DOHH2 (cell line): Measurements from ENCODE around the gene USF2.

Experiments used
- H3F3A ChIP-seq: fragments of 200-600 bp; sonication (generic), shearing (Covaris generic); 2 replicates; pipeline ENCODE4 v1.6.0; 2016; ENCODE audit warnings: antibody characterized with exemption, mild to moderate bottlenecking; ENCODE audit not compliant: control insufficient read depth, insufficient read depth
- H3K27ac ChIP-seq: fragments of 200-600 bp; sonication (generic); 2 replicates; pipeline ENCODE4 v1.5.1; 2014; ENCODE audit warnings: low read depth, mild to moderate bottlenecking, low read length, moderate library complexity
- H3K27me3 ChIP-seq: fragments of 200-600 bp; sonication (generic); 2 replicates; pipeline ENCODE4 v1.6.1; 2014; ENCODE audit warnings: mild to moderate bottlenecking, low read length, mixed read lengths; ENCODE audit not compliant: control insufficient read depth
- H3K36me3 ChIP-seq: fragments of 200-600 bp; sonication (generic); 2 replicates; pipeline ENCODE4 v1.6.1; 2014; ENCODE audit warnings: mild to moderate bottlenecking, low read length, moderate library complexity, mixed read lengths; ENCODE audit not compliant: control insufficient read depth
- H3K4me1 ChIP-seq: fragments of 200-600 bp; sonication (generic); 2 replicates; pipeline ENCODE4 v1.6.1; 2014; ENCODE audit warnings: mild to moderate bottlenecking, low read length, mixed read lengths; ENCODE audit not compliant: control insufficient read depth
- H3K4me2 ChIP-seq: fragments of 200-600 bp; sonication (generic); 2 replicates; pipeline ENCODE4 v1.6.0; 2014; ENCODE audit warnings: mild to moderate bottlenecking, low read length, moderate library complexity
- H3K4me3 ChIP-seq: fragments of 200-600 bp; sonication (generic); 2 replicates; pipeline ENCODE4 v1.5.1; 2014; ENCODE audit warnings: mild to moderate bottlenecking, low read length, mixed read lengths
- H3K79me2 ChIP-seq: fragments of 200-600 bp; sonication (generic); 2 replicates; pipeline ENCODE4 v1.6.1; 2014; ENCODE audit warnings: mild to moderate bottlenecking, low read length, mixed read lengths; ENCODE audit not compliant: control insufficient read depth
- H3K9me2 ChIP-seq: fragments of 200-600 bp; sonication (generic); replicated peaks from 2 replicates; pipeline ENCODE4 v1.6.1; 2014; ENCODE audit warnings: mild to moderate bottlenecking, low read length, mixed read lengths; ENCODE audit not compliant: control insufficient read depth
- H3K9me3 ChIP-seq: fragments of 200-600 bp; sonication (generic); 2 replicates; pipeline ENCODE4 v1.6.1; 2014; ENCODE audit warnings: antibody characterized with exemption, low read length, mixed read lengths; ENCODE audit not compliant: control insufficient read depth, insufficient read depth
- H4K20me1 ChIP-seq: fragments of 200-600 bp; sonication (generic); 2 replicates; pipeline ENCODE4 v1.6.0; 2014; ENCODE audit warnings: low read depth, mild to moderate bottlenecking, antibody characterized with exemption, low read length, moderate library complexity; ENCODE audit not compliant: control insufficient read depth, insufficient read depth
- EZH2phosphoT487 ChIP-seq: fragments of 200-600 bp; sonication (generic); IDR thresholded peaks from 2 replicates; pipeline ENCODE4 v1.6.1; 2017; ENCODE audit warnings: borderline replicate concordance, mild to moderate bottlenecking, antibody characterized with exemption, low read length, moderate library complexity, mixed read lengths
- TF ChIP-seq, protein P1 (sequence below): fragments of 200-600 bp; sonication (generic); IDR thresholded peaks from one replicate; pipeline ENCODE4 v1.5.1; 2014; ENCODE audit warnings: antibody characterized with exemption, mild to moderate bottlenecking, low read depth, low read length; ENCODE audit not compliant: poor library complexity, severe bottlenecking

USF2 gene

DNA sequence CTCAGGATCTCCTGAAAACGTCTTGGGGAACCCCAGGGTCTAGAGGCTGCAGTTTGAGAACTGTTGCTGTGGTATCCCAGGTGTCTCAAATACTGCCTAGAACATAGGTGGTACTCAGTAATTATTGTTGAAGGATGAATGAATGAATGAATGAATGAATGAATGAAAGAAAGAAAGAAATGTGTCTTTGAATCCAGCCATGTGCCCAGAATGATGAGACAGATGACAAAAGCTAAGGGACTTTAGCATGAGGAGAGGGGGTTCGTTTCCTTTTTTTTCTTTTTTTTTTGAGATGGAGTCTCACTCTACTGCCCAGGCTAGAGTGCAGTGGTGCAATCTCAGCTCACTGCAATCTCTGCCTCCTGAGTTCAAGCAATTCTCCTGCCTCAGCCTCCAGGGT, 12.2 kb upstream of the USF2 start:
- Histone ChIP-seq H3K36me3 (peaks cover 26% of the 10 kb centered on the region), H3K27ac (no peak overlapping the region)

DNA sequence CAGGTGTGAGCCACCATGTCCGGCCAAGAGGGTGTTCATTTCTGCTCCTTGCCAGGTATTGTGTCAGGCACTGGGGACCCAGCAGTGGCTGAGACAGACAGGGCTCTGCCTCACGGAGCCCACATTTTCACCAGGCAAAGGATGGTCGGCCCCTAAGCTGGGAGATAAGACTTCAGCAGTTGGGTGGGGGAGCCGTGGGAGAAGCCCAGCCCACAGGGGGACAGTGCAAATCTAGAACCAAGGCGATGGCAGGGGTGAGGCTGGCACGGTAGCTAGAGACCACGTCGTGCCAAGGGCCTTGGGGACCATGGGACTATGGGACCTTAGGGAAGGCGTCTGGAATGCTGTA, 11.7 kb upstream of the USF2 start:
- peaks cover 26% of the 10 kb centered on the region for H3K36me3 ChIP-seq
- TF ChIP-seq, protein P1, sequence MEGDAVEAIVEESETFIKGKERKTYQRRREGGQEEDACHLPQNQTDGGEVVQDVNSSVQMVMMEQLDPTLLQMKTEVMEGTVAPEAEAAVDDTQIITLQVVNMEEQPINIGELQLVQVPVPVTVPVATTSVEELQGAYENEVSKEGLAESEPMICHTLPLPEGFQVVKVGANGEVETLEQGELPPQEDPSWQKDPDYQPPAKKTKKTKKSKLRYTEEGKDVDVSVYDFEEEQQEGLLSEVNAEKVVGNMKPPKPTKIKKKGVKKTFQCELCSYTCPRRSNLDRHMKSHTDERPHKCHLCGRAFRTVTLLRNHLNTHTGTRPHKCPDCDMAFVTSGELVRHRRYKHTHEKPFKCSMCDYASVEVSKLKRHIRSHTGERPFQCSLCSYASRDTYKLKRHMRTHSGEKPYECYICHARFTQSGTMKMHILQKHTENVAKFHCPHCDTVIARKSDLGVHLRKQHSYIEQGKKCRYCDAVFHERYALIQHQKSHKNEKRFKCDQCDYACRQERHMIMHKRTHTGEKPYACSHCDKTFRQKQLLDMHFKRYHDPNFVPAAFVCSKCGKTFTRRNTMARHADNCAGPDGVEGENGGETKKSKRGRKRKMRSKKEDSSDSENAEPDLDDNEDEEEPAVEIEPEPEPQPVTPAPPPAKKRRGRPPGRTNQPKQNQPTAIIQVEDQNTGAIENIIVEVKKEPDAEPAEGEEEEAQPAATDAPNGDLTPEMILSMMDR: no peak
- TF ChIP-seq EZH2phosphoT487: no peak
- no peaks in the 10 kb centered on the region for H3K79me2 ChIP-seq
- H3K27me3 ChIP-seq: no peaks in the 10 kb centered on the region
- H3K4me3 ChIP-seq: no peak overlapping the region
- H4K20me1 ChIP-seq: no peaks in the 10 kb centered on the region; the same call in 1 of the 2 replicates
- no peaks in the 10 kb centered on the region for H3K9me2 ChIP-seq
- H3K4me2 ChIP-seq: no peak overlapping the region
- H3K9me3 ChIP-seq: no peaks in the 10 kb centered on the region
- H3F3A ChIP-seq: no peaks in the 10 kb centered on the region
- H3K27ac ChIP-seq: no peak overlapping the region
- H3K4me1 ChIP-seq: peaks cover 3% of the 10 kb centered on the region

More for the DNA sequence above, 12.2 kb upstream of the USF2 start:
- H3K4me3 ChIP-seq: no peak overlapping the region
- no peak for TF ChIP-seq EZH2phosphoT487
- TF ChIP-seq, protein P1: no peak
- H3K9me2 ChIP-seq: no peaks in the 10 kb centered on the region
- no peaks in the 10 kb centered on the region for H3F3A ChIP-seq
- no peaks in the 10 kb centered on the region for H3K27me3 ChIP-seq
- H3K4me1 ChIP-seq: peaks cover 3% of the 10 kb centered on the region
- H4K20me1 ChIP-seq: no peaks in the 10 kb centered on the region; the same call in 1 of the 2 replicates
- no peak overlapping the region for H3K4me2 ChIP-seq
- no peaks in the 10 kb centered on the region for H3K79me2 ChIP-seq
- no peaks in the 10 kb centered on the region for H3K9me3 ChIP-seq

DNA sequence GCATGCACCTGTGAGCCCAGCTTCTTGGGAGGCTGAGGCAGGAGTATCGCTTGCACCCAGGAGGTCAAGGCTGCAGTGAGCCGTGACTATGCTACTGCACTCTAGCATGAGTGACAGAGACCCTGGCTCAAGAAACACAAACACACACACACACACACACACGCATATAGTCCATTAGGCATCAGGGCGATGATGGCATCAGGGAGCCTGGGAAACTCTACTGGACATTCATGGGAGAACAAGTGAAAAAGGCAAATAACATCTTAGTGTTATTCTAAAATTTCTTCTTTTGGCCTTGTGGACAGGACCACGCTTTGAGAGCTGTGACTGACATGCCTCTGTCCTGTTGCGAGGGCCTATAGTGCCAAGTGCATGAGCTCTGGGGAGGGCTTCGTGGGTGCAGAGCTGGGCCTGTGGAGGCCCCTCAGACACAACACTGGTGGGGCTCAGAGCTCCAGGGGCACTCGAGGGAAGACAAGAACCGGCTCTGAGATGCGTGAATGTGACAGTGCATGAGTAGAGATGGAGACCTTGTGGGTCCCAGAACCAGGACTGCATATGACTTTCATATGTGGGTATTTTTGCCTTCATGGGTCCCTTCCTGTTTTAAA, 8.0 kb upstream of the USF2 start:
- Histone ChIP-seq H3K79me2 (no peaks in the 10 kb centered on the region), H3K27me3 (no peaks in the 10 kb centered on the region), H3K4me3 (no peak overlapping the region), H3F3A (peaks cover 15% of the 10 kb centered on the region), H3K9me2 (no peaks in the 10 kb centered on the region), H3K27ac (no peak overlapping the region), H3K4me1 (peaks cover 24% of the 10 kb centered on the region), H3K4me2 (no peak overlapping the region), H4K20me1 (no peaks in the 10 kb centered on the region; the same call in 1 of the 2 replicates), H3K36me3 (peaks cover 27% of the 10 kb centered on the region), H3K9me3 (no peaks in the 10 kb centered on the region)
- TF ChIP-seq, protein P1: no peak
- no peak for TF ChIP-seq EZH2phosphoT487
